SK-N-MC (cell line): Measurements from ENCODE around the gene CDH16.

ENCODE experiments used
- DNase-seq: peaks from one replicate; pipeline ENCODE4 v3.0.0-alpha.2; 2011; ENCODE audit warnings: low read depth, low spot score
- H3K27ac ChIP-seq: fragments of 200-600 bp; sonication (generic); 2 replicates; pipeline ENCODE4 v1.5.1; 2016; ENCODE audit warnings: mixed run types
- H3K36me3 ChIP-seq: fragments of 200-600 bp; sonication (generic); 2 replicates; pipeline ENCODE4 v1.6.1; 2017; ENCODE audit warnings: antibody characterized with exemption, low read length, mixed read lengths; ENCODE audit not compliant: insufficient read depth
- H3K4me3 ChIP-seq: fragments of 200-600 bp; sonication (generic); 2 replicates; pipeline ENCODE4 v1.5.1; 2016
- H3K9ac ChIP-seq: fragments of 200-600 bp; sonication (generic); 2 replicates; pipeline ENCODE4 v1.8.0; 2017; ENCODE audit warnings: mixed run types, mixed read lengths; ENCODE audit not compliant: insufficient read length
- H3K9me3 ChIP-seq: fragments of 200-600 bp; sonication (generic); 2 replicates; pipeline ENCODE4 v1.6.1; 2017; ENCODE audit warnings: low read depth, mild to moderate bottlenecking, antibody characterized with exemption, low read length, moderate library complexity, mixed read lengths
- EZH2 ChIP-seq: fragments of 200-600 bp; sonication (generic); IDR thresholded peaks from one replicate; pipeline ENCODE4 v1.6.1; 2017; ENCODE audit warnings: antibody characterized with exemption
- FOXP2 ChIP-seq: optimal IDR thresholded peaks from 2 replicates; pipeline ENCODE3; 2011; ENCODE audit warnings: mild to moderate bottlenecking, moderate library complexity; ENCODE audit not compliant: insufficient read depth; ENCODE audit errors: extremely low read length, control extremely low read depth
- POLR2AphosphoS5 ChIP-seq: IDR thresholded peaks from 2 replicates; pipeline ENCODE4 v1.6.1; 2012; ENCODE audit warnings: mild to moderate bottlenecking, low read depth, low read length, borderline replicate concordance

CDH16 gene

DNA sequence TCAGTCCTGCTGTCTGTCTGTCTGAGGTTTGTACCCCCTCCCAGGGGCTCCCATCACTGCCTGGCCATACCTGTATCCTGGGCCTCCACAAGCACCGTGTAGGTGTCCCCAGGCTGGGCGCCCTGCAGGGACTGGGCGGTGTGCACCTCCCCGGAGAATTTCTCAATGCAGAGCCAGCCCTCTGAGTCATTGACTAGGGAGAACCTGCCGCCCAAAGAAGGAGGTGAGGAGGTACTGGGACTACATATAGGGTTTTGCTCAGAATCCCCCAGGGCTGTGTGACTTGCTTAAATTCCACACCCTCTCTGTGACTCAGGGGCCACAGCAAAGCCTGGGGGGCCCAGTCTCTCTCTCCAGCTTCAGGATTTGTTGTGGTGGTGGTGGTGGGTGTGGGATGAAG is 7.6 kb downstream of the CDH16 start:
- Histone ChIP-seq H3K27ac (no peak overlapping the region), H3K4me3 (no peak overlapping the region), H3K9ac (no peak overlapping the region), H3K36me3 (no peaks in the 10 kb centered on the region), H3K9me3 (no peaks in the 10 kb centered on the region)
- no peak for TF ChIP-seq FOXP2
- no peak for DNase-seq

DNA sequence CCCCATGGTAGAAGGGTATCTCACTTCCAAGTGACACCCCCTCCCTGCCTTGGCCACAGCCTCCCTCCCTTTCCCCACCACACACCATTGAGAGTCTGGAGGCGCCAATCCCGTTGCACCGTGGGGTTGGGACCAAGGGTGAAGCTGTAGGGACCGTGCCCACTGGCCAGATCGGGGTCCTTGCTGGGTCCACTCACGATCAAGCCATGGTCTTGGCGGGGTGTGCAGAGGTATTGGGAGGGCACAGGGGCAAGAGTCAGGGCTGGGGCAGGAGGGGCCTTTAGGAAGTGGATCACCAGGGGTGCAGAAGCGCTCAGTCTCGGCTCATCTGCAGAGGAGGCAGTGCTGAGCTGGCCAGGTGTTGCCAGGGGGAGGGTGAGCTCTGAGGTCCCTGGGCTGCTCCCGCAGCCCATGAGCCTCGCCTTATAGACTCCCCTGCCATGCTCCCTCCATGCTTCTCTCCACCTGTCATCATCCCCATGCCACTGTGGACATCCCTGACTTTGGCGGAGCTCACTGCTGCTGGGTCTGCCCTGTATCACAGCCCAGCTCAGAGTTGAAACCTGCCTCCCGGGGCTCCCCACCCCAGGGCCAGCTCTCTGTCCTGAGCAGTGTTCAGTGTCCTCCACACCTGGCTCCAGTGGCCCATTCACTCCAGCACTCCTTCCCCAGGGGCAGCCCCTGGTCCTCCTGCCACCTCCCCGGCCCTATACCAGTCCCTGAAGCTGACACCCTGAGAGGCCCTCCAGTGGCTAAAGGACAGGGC is 8.3 kb downstream of the CDH16 start:
- H3K4me3 ChIP-seq: no peak overlapping the region
- H3K9ac ChIP-seq: no peak overlapping the region
- DNase-seq: no peak
- no peak for TF ChIP-seq FOXP2
- no peak for TF ChIP-seq POLR2AphosphoS5
- TF ChIP-seq EZH2: no peak
- no peaks in the 10 kb centered on the region for H3K36me3 ChIP-seq
- H3K9me3 ChIP-seq: no peaks in the 10 kb centered on the region
- H3K27ac ChIP-seq: no peak overlapping the region

DNA sequence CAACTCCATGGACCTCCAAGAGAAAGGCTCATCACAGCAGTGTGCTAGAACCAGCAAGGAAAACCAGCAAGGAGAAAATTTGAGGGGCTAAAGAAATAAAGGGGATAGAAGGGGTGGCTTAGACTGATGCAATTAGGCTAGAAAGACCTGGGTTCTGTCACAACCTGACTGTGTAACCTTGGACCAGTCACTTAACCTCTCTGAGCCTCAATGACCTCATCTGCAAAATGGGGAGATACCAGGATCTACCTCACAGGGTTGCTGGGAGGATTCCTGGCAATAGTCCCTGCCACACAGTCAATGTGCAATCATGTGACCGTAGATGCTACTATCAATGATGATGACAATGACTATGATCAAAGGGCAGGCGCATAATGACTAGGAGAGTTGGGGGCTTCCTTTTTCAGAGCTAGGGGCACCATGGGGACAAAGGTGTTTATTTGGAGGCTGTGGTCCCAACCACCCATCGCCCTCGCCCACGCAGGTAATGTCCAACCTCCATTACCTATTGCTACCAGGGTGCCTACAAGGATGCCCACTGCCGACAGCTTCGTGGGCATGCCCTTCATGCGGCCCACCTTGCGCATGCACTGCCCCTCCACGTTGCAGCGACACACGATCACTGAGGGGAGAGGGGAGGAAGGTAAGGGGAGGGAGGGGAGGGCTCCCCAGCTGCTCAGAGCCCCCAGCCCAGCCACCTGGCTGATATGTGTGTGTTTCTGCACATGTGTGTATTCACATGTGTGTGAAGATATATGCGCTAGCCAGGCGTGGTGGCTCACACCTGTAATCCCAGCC is 9.7 kb downstream of the CDH16 start:
- H3K36me3 ChIP-seq: no peaks in the 10 kb centered on the region
- no peak overlapping the region for H3K27ac ChIP-seq
- no peak for TF ChIP-seq POLR2AphosphoS5
- TF ChIP-seq FOXP2: no peak
- TF ChIP-seq EZH2: no peak
- H3K9me3 ChIP-seq: no peaks in the 10 kb centered on the region
- H3K9ac ChIP-seq: no peak overlapping the region
- H3K4me3 ChIP-seq: no peak overlapping the region
- no peak for DNase-seq

DNA sequence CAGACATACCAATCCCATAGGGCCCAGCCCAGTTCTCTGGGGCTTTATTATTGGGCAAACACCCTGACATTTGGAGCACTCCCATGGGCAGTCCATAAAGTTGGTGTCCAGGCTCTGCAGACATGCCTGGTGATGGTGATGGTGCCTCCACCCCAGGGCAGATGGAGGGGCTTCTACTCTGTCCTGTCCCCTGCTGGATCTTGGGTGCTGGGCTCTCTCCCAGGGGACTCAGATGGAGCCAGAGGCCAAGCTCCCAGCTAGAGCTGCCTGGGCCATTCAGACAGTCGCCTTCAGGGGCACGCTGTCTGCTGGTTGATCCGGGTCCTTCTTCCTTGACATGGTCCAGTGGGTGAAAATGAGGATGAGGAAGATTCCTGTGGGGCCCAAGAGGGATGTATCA is 10.6 kb downstream of the CDH16 start:
- no peaks in the 10 kb centered on the region for H3K36me3 ChIP-seq
- TF ChIP-seq FOXP2 (no peak), EZH2 (no peak), POLR2AphosphoS5 (no peak)
- H3K9ac ChIP-seq: no peak overlapping the region
- no peak for DNase-seq
- no peak overlapping the region for H3K27ac ChIP-seq
- H3K4me3 ChIP-seq: no peak overlapping the region
- H3K9me3 ChIP-seq: no peaks in the 10 kb centered on the region

DNA sequence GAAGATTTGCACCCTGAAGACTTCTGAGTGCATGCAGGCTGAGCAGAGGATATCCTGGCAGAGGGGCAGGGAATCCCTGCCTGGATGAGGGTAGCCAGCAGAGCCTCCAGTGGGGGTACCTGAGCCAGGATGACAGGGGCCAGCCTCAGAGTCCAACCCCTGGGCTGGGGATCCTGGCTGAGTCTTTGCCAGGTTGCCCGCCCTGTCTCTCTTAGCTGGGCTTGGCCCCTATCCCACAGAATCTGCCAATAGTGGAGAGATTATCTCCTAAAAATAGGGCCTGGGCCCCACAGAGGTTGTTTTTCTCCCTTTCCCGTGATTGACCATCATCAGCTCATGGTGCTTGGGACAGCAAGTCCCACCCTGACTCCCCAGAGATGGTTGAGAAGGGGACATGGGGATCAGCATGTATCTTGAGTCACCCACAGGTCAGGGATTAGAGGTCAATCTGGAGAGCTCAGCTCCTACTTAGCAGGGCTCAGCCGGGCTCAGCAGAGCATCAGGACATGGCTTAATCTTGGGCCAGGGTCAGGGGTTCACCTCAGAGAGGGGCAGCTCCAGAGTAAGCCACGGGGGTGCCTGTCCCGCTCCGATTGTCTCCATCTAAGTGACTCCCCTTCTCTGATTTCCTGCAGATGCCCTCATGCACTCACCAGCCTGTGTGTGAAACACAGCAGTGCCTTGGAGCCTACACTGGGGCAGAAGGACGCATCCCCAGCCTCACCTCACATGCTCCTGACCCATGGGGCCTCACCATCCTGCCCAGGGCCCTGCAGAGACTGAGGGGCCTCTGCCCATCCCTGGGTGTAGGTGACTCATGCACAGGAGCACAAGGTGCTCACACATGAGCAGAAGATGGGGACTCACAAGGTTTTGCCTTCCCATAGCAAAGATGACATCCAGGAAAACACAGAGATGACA is 11.5 kb downstream of the CDH16 start:
- no peak for DNase-seq
- TF ChIP-seq FOXP2 (no peak), POLR2AphosphoS5 (no peak), EZH2 (no peak)
- no peak overlapping the region for H3K9ac ChIP-seq
- no peaks in the 10 kb centered on the region for H3K36me3 ChIP-seq
- H3K9me3 ChIP-seq: no peaks in the 10 kb centered on the region
- H3K27ac ChIP-seq: no peak overlapping the region
- H3K4me3 ChIP-seq: no peak overlapping the region

DNA sequence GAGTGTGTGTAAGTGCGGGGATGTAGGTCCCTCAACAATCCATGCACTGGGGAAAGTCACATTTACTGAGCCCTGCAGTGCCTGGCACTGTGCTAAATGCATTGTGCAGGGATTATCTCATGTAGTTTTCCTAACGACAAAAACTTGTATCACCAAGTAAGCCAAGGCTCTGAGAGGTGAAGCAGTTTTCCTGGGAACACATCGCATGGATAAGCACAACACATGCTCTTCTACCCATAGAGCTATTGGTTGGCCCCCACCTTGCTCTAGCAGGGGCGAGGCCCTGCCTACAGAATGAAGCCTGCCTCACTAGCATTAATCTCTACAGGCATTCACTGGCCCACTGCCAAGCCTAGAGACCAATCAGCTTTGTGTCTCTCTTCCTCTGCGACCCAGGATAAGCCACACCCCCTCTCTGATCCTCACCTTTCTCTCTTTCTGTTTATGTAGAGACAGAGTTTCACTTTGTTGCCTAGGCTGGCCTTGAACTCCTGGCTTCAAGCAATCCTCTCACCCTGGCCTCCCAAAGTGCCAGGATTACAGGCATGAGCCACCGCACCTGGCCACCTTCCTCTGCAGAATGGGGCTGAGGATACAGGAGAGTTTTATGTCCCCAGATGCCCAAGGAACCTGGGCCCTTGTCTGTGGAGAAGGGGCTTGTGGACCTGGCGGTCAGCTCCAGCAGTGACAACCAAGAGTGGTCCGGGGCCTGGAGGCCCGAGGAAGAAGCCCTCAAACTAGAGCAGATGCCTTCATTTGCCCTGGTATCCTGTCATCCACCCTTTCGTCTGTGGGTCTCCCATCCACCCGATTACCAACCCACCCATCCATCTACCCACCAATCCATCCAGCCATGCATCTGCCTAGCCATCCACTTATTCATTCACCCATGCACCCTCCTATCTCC is 12.8 kb downstream of the CDH16 start:
- no peak overlapping the region for H3K9ac ChIP-seq
- no peak for TF ChIP-seq EZH2
- no peak for TF ChIP-seq FOXP2
- no peak for TF ChIP-seq POLR2AphosphoS5
- no peak for DNase-seq

DNA sequence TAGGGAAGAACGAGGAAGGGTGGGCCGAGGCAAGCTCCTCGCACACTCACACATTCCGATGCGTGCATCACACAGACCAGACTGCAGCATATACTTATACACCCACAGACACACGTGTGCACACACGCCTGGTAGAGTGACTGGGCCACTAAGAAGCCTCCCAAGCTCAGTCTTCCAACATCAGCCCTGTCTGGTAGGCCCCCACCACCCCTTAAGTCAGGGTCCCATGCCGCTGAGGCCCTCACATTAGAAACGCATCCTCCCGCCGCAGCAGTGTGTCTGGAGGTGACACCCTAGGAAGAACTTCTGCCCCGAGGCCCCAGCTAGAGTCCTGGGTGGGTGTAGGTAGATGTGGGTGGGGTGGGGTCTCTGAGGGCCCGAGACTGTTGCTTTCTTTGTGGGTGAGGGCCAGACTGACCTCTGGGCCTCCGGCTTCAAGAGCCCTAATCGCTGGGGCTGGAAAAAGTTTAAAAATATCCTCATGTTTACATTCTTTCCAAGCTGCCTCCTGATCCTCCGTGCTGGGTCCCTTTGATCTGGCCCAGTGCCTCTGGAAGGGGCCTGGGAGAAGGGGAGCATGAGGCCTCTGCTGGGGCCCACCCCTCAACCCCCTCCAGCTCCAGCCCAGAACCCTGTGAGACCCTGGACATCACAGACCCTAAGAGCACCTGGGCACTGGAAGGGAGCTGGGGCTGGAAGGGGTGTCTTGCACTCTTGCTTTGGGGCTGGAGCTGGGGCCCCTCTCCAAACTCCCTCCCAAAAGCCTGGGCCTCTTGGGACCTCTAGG is 13.6 kb downstream of the CDH16 start:
- DNase-seq: no peak
- TF ChIP-seq POLR2AphosphoS5: no peak
- TF ChIP-seq EZH2: no peak
- Histone ChIP-seq H3K9ac (no peak overlapping the region), H3K27ac (no peak overlapping the region), H3K36me3 (no peaks in the 10 kb centered on the region), H3K4me3 (no peak overlapping the region), H3K9me3 (no peaks in the 10 kb centered on the region)

More for the DNA sequence above, 12.8 kb downstream of the CDH16 start:
- H3K9me3 ChIP-seq: no peaks in the 10 kb centered on the region
- H3K4me3 ChIP-seq: no peak overlapping the region
- no peak overlapping the region for H3K27ac ChIP-seq
- no peaks in the 10 kb centered on the region for H3K36me3 ChIP-seq
